ENCODE results near the gene RNF212. TPM values are rescaled to one million over a fixed set of nuclear protein-coding genes. Genes with fewer than 3 reads are reported as not detected.
A peak's percentile ranks its signal among the peaks of the same experiment; 100 is the strongest.

Gene RNF212
- total and polyA plus RNA-seq, 2 experiments from 2014 or later: 8.4 to 10.4 TPM

GRCh38 chr4:1050486-1051213 is 62.7 kb downstream of the RNF212 start:
- Histone ChIP-seq H3K4me1 (ENCODE audit: insufficient read depth) (peaks cover 6% of the 10 kb centered on the region), H3K36me3 (replicated peaks; ENCODE audit: insufficient read depth, low read depth) (no peaks in the 10 kb centered on the region), H3K27me3 (peaks cover 15% of the 10 kb centered on the region), H4K20me1 (ENCODE audit: insufficient read depth, poor library complexity, severe bottlenecking) (no peaks in the 10 kb centered on the region), H3K9me2 (replicated peaks; ENCODE audit: insufficient read depth) (no peaks in the 10 kb centered on the region), H3K9me3 (ENCODE audit: low read depth) (no peaks in the 10 kb centered on the region), H3K4me2 (no peak overlapping the region), H3K79me2 (no peaks in the 10 kb centered on the region), H3K27ac (no peak overlapping the region), H2AFZ (no peak overlapping the region), H3K4me3 (no peak overlapping the region)
- 65% methylated on average over 40 of the region's 40 CpGs for WGBS (ENCODE audit: low lambda C conversion rate, missing lambda C conversion rate)
- DNase-seq (ENCODE audit: low spot score): no peak
- TF ChIP-seq EZH2 (IDR thresholded peaks at IDR 0.05; ENCODE audit: borderline replicate concordance) (no peak), CTCF (IDR thresholded peaks at IDR 0.05; ENCODE audit: poor library complexity) (peak; percentile 45)

GRCh38 chr4:1049591-1049905 is 63.8 kb downstream of the RNF212 start:
- no peaks in the 10 kb centered on the region for H3K9me2 ChIP-seq (replicated peaks; ENCODE audit: insufficient read depth)
- H2AFZ ChIP-seq: no peak overlapping the region
- H4K20me1 ChIP-seq (ENCODE audit: insufficient read depth, poor library complexity, severe bottlenecking): no peaks in the 10 kb centered on the region
- no peak overlapping the region for H3K27ac ChIP-seq
- H3K4me3 ChIP-seq: no peak overlapping the region
- no peaks in the 10 kb centered on the region for H3K9me3 ChIP-seq (ENCODE audit: low read depth)
- 92% methylated on average over 21 of the region's 21 CpGs for WGBS (ENCODE audit: low lambda C conversion rate, missing lambda C conversion rate)
- no peaks in the 10 kb centered on the region for H3K79me2 ChIP-seq
- TF ChIP-seq EZH2phosphoT487 (IDR thresholded peaks at IDR 0.05; ENCODE audit: low read depth, severe bottlenecking, unreplicated experiment): no peak
- no peak for TF ChIP-seq EZH2 (IDR thresholded peaks at IDR 0.05; ENCODE audit: borderline replicate concordance)
- no peak for TF ChIP-seq CTCF (IDR thresholded peaks at IDR 0.05; ENCODE audit: poor library complexity)
- peaks cover 7% of the 10 kb centered on the region for H3K4me1 ChIP-seq (ENCODE audit: insufficient read depth)
- H3K36me3 ChIP-seq (replicated peaks; ENCODE audit: insufficient read depth, low read depth): no peaks in the 10 kb centered on the region
- DNase-seq (ENCODE audit: low spot score): no peak
- H3K27me3 ChIP-seq: peaks cover 11% of the 10 kb centered on the region
- no peak overlapping the region for H3K4me2 ChIP-seq

- peaks cover 11% of the 10 kb centered on the region for H3K27me3 ChIP-seq
- 91% methylated on average over 13 of the region's 16 CpGs for WGBS (ENCODE audit: low lambda C conversion rate, missing lambda C conversion rate)
These were observed 64.4 kb downstream of the RNF212 start for GRCh38 chr4:1048773-1049590.

More at GRCh38 chr4:1048773-1049590, 64.4 kb downstream of the RNF212 start:
- Histone ChIP-seq H3K4me2 (no peak overlapping the region), H3K4me1 (ENCODE audit: insufficient read depth) (peaks cover 13% of the 10 kb centered on the region), H3K9me2 (replicated peaks; ENCODE audit: insufficient read depth) (no peaks in the 10 kb centered on the region), H3K27ac (no peak overlapping the region), H4K20me1 (ENCODE audit: insufficient read depth, poor library complexity, severe bottlenecking) (no peaks in the 10 kb centered on the region), H3K36me3 (replicated peaks; ENCODE audit: insufficient read depth, low read depth) (no peaks in the 10 kb centered on the region), H3K9me3 (ENCODE audit: low read depth) (no peaks in the 10 kb centered on the region), H2AFZ (no peak overlapping the region), H3K79me2 (no peaks in the 10 kb centered on the region), H3K4me3 (no peak overlapping the region)
- TF ChIP-seq EZH2phosphoT487 (IDR thresholded peaks at IDR 0.05; ENCODE audit: low read depth, severe bottlenecking, unreplicated experiment): no peak
- no peak for TF ChIP-seq CTCF (IDR thresholded peaks at IDR 0.05; ENCODE audit: poor library complexity)
- TF ChIP-seq EZH2 (IDR thresholded peaks at IDR 0.05; ENCODE audit: borderline replicate concordance): no peak
- DNase-seq (ENCODE audit: low spot score): no peak
